Activated T-helper 1 cell treated with anti-CD3 and anti-CD28 coated beads, Interleukin-12 subunit alpha, Interleukin-12 subunit beta, Interleukin-2, Interleukin-4 antibody, amounts not matched to agents 30 ng/mL and 10 ng/mL and 1 ng/mL, durations not matched to agents 14 hours and 24 hours and 36 hours (primary cell): ENCODE measurements around the gene EVI5. TPM values are rescaled to one million over a fixed set of nuclear protein-coding genes. Genes with fewer than 3 reads are reported as not detected.
A peak's percentile ranks its signal among the peaks of the same experiment; 100 is the strongest.

Experiments
- DNase-seq: peaks from one replicate; pipeline ENCODE4 v3.0.0; 2021; ENCODE audit warnings: low spot score
- H3K27ac Mint-ChIP-seq: one replicate; pipeline ENCODE4 v1.8.0; 2021; ENCODE audit warnings: mild to moderate bottlenecking, mixed read lengths
- H3K27me3 Mint-ChIP-seq: one replicate; pipeline ENCODE4 v1.8.0; 2022; ENCODE audit warnings: mild to moderate bottlenecking, moderate library complexity, mixed read lengths; ENCODE audit not compliant: insufficient read depth
- H3K36me3 Mint-ChIP-seq: one replicate; pipeline ENCODE4 v1.8.0; 2021; ENCODE audit warnings: low read depth, mixed read lengths
- H3K4me1 Mint-ChIP-seq: one replicate; pipeline ENCODE4 v1.8.0; 2021; ENCODE audit warnings: low read depth, mixed read lengths
- H3K4me3 Mint-ChIP-seq: one replicate; pipeline ENCODE4 v1.8.0; 2021; ENCODE audit warnings: mild to moderate bottlenecking, moderate library complexity, mixed read lengths
- H3K9me3 Mint-ChIP-seq: one replicate; pipeline ENCODE4 v1.8.0; 2021; ENCODE audit warnings: mixed read lengths
- intact Hi-C: fragments of 100-400 bp; cut with micrococcal nuclease; formaldehyde crosslinking; loops from one replicate; pipeline ENCODE4 v1.15.1; 2024
- total RNA-seq: library from RNA; stranded (reverse); gene quantifications from 2 replicates; pipeline ENCODE4 v1.2.3, GENCODE V29; 2022

EVI5 gene
- 11.0 and 11.3 TPM in 2 replicates for total RNA-seq

- Mint-ChIP-seq H3K27me3 (peaks cover 77% of the 10 kb centered on the region), H3K27ac (peak within 1 kb of the TSS; percentile 61), H3K4me1 (peaks cover 14% of the 10 kb centered on the region), H3K9me3 (no peaks in the 10 kb centered on the region), H3K4me3 (peak within 1 kb of the TSS; percentile 75), H3K36me3 (peaks cover 2% of the 10 kb centered on the region)
- intact Hi-C loops, result loop anchor here (10.0 kb wide), 2 partner anchors 310 to 1060 kb away; no protein-coding TSS in a partner anchor
- peak; percentile 28 for DNase-seq
Observed at GRCh38 chr1:92784639-92785500, at the start of gene EVI5. Gene EVI5, minus strand, starts transcription at chr1:92785108. Its CDS starts 48,562 bp downstream, at chr1:92736546.

GRCh38 chr1:92834617-92835016 lies 49.7 kb upstream of the EVI5 start:
- H3K4me3 Mint-ChIP-seq, result peak overlapping the region; percentile 96
- peaks cover 59% of the 10 kb centered on the region for H3K4me1 Mint-ChIP-seq
- H3K36me3 Mint-ChIP-seq, result peaks cover 72% of the 10 kb centered on the region
- no peak for DNase-seq
- H3K27me3 Mint-ChIP-seq, result no peaks in the 10 kb centered on the region
- intact Hi-C loops, result loop anchor here (5.0 to 10.0 kb wide), 3 partner anchors 347 to 1040 kb away; partner anchors contain the start of genes DNTTIP2 and GFI1
- H3K27ac Mint-ChIP-seq, result peak overlapping the region; percentile 6
- no peaks in the 10 kb centered on the region for H3K9me3 Mint-ChIP-seq

GRCh38 chr1:92833840-92834239 lies 48.9 kb upstream of the EVI5 start:
- Mint-ChIP-seq H3K9me3 (no peaks in the 10 kb centered on the region), H3K4me1 (peaks cover 53% of the 10 kb centered on the region), H3K36me3 (peaks cover 66% of the 10 kb centered on the region), H3K27ac (peak overlapping the region; percentile 59), H3K4me3 (peak overlapping the region; percentile 96), H3K27me3 (no peaks in the 10 kb centered on the region)
- intact Hi-C loops, result loop anchor here (5.0 to 10.0 kb wide), 3 partner anchors 347 to 1041 kb away; partner anchors contain the start of genes DNTTIP2 and GFI1
- DNase-seq, result no peak

GRCh38 chr1:92832537-92833114 lies 47.7 kb upstream of the EVI5 start:
- H3K36me3 Mint-ChIP-seq, result peaks cover 55% of the 10 kb centered on the region
- peaks cover 2% of the 10 kb centered on the region for H3K27me3 Mint-ChIP-seq
- intact Hi-C loops, result loop anchor here (1.0 to 10.0 kb wide), 5 partner anchors 130 to 1042 kb away; partner anchors contain the start of genes CCDC18, DNTTIP2, GFI1 and TMED5
- H3K4me1 Mint-ChIP-seq, result peaks cover 41% of the 10 kb centered on the region
- peak overlapping the region; percentile 96 for H3K4me3 Mint-ChIP-seq
- DNase-seq, result no peak
- H3K27ac Mint-ChIP-seq, result peak overlapping the region; percentile 97
- H3K9me3 Mint-ChIP-seq, result no peaks in the 10 kb centered on the region

- Mint-ChIP-seq H3K27ac (peak within 1 kb of the TSS; percentile 97), H3K27me3 (peaks cover 2% of the 10 kb centered on the region), H3K9me3 (no peaks in the 10 kb centered on the region), H3K4me1 (peaks cover 35% of the 10 kb centered on the region), H3K36me3 (peaks cover 48% of the 10 kb centered on the region), H3K4me3 (peak within 1 kb of the TSS; percentile 96)
- intact Hi-C loops, result loop anchor here (1.0 to 10.0 kb wide), 10 partner anchors 27 to 1043 kb away; partner anchors contain the start of genes CCDC18, DNTTIP2, DR1 and GFI1
- peak; percentile 96 for DNase-seq
Observed at GRCh38 chr1:92831762-92832536, 47.0 kb upstream of the EVI5 start, which contains the start of gene RPL5. Gene RPL5, plus strand, starts transcription at chr1:92832040. Its CDS starts 75 bp downstream, at chr1:92832115.

GRCh38 chr1:92831368-92831761 lies 46.5 kb upstream of the EVI5 start:
- no peak for DNase-seq
- peaks cover 2% of the 10 kb centered on the region for H3K27me3 Mint-ChIP-seq
- H3K4me1 Mint-ChIP-seq, result peaks cover 29% of the 10 kb centered on the region
- no peaks in the 10 kb centered on the region for H3K9me3 Mint-ChIP-seq
- peaks cover 42% of the 10 kb centered on the region for H3K36me3 Mint-ChIP-seq
- peak overlapping the region; percentile 96 for H3K4me3 Mint-ChIP-seq
- peak overlapping the region; percentile 34 for H3K27ac Mint-ChIP-seq
- intact Hi-C loops, result loop anchor here (1.0 to 10.0 kb wide), 8 partner anchors 28 to 1043 kb away; partner anchors contain the start of genes DNTTIP2, DR1, GFI1 and MTF2

- no peaks in the 10 kb centered on the region for H3K9me3 Mint-ChIP-seq
- H3K4me3 Mint-ChIP-seq, result no peak overlapping the region
- intact Hi-C loops, result no loop called here
- no peak for DNase-seq
- no peaks in the 10 kb centered on the region for H3K36me3 Mint-ChIP-seq
- peaks cover 6% of the 10 kb centered on the region for H3K27me3 Mint-ChIP-seq
- H3K4me1 Mint-ChIP-seq, result no peaks in the 10 kb centered on the region
- no peak overlapping the region for H3K27ac Mint-ChIP-seq
Observed at GRCh38 chr1:92826792-92827191, 41.9 kb upstream of the EVI5 start.

- H3K36me3 Mint-ChIP-seq, result no peaks in the 10 kb centered on the region
- no peak overlapping the region for H3K4me3 Mint-ChIP-seq
- DNase-seq, result no peak
- no peak overlapping the region for H3K27ac Mint-ChIP-seq
- peaks cover 12% of the 10 kb centered on the region for H3K27me3 Mint-ChIP-seq
- intact Hi-C loops, result no loop called here
- no peaks in the 10 kb centered on the region for H3K4me1 Mint-ChIP-seq
- H3K9me3 Mint-ChIP-seq, result no peaks in the 10 kb centered on the region
Observed at GRCh38 chr1:92822879-92823278, 38.0 kb upstream of the EVI5 start.

GRCh38 chr1:92820551-92820950 lies 35.6 kb upstream of the EVI5 start:
- Mint-ChIP-seq H3K27me3 (peaks cover 19% of the 10 kb centered on the region), H3K27ac (no peak overlapping the region), H3K4me3 (no peak overlapping the region), H3K9me3 (no peaks in the 10 kb centered on the region), H3K36me3 (no peaks in the 10 kb centered on the region), H3K4me1 (no peaks in the 10 kb centered on the region)
- no peak for DNase-seq
- intact Hi-C loops, result no loop called here

- H3K27me3 Mint-ChIP-seq, result peaks cover 22% of the 10 kb centered on the region
- H3K36me3 Mint-ChIP-seq, result no peaks in the 10 kb centered on the region
- no peaks in the 10 kb centered on the region for H3K9me3 Mint-ChIP-seq
- H3K27ac Mint-ChIP-seq, result no peak overlapping the region
- no peaks in the 10 kb centered on the region for H3K4me1 Mint-ChIP-seq
- no peak for DNase-seq
- H3K4me3 Mint-ChIP-seq, result no peak overlapping the region
- intact Hi-C loops, result no loop called here
Observed at GRCh38 chr1:92820024-92820423, 35.1 kb upstream of the EVI5 start.

GRCh38 chr1:92817986-92818764 lies 33.3 kb upstream of the EVI5 start:
- no peaks in the 10 kb centered on the region for H3K4me1 Mint-ChIP-seq
- peaks cover 23% of the 10 kb centered on the region for H3K27me3 Mint-ChIP-seq
- no peaks in the 10 kb centered on the region for H3K36me3 Mint-ChIP-seq
- DNase-seq, result no peak
- no peak overlapping the region for H3K27ac Mint-ChIP-seq
- no peaks in the 10 kb centered on the region for H3K9me3 Mint-ChIP-seq
- H3K4me3 Mint-ChIP-seq, result no peak overlapping the region
- intact Hi-C loops, result loop anchor here (1.0 kb wide), 2 partner anchors 69 to 821 kb away; no protein-coding TSS in a partner anchor
